NCI-H510A (cell line): ENCODE measurements around the gene RECK.
"Not testable (repeated sequence)": the region's sequence is repeated elsewhere in the genome, so short reads cannot be mapped to it uniquely, and the experiment has no call there.

Source experiments
- DNase-seq: peaks from one replicate; lab custom pipeline; 2025; lab: John Stamatoyannopoulos, UW

Gene RECK

GRCh38 chr9:36074055-36074454 lies 37.3 kb downstream of the RECK start:
- DNase-seq, result no peak

- no peak for DNase-seq
Observed at GRCh38 chr9:36074870-36075532, 38.3 kb downstream of the RECK start.

GRCh38 chr9:36078051-36078450 lies 41.3 kb downstream of the RECK start:
- DNase-seq, result no peak

GRCh38 chr9:36080519-36080918 lies 43.8 kb downstream of the RECK start:
- DNase-seq, result no peak

GRCh38 chr9:36082931-36083330 lies 46.2 kb downstream of the RECK start:
- DNase-seq, result no peak

GRCh38 chr9:36086442-36086841 lies 49.7 kb downstream of the RECK start:
- DNase-seq, result no peak

- not testable (repeated sequence) for DNase-seq
Observed at GRCh38 chr9:36087054-36087453, 50.3 kb downstream of the RECK start.

GRCh38 chr9:36088020-36088419 lies 51.3 kb downstream of the RECK start:
- DNase-seq, result no peak

GRCh38 chr9:36091026-36091953 lies 54.6 kb downstream of the RECK start:
- DNase-seq, result no peak

GRCh38 chr9:36092014-36092413 lies 55.3 kb downstream of the RECK start:
- no peak for DNase-seq

GRCh38 chr9:36092509-36093215 lies 55.9 kb downstream of the RECK start:
- DNase-seq, result no peak

GRCh38 chr9:36093384-36093783 lies 56.7 kb downstream of the RECK start:
- no peak for DNase-seq

- DNase-seq, result no peak
Observed at GRCh38 chr9:36099718-36100117, 63.0 kb downstream of the RECK start.

- DNase-seq, result no peak
Observed at GRCh38 chr9:36100532-36100931, 63.8 kb downstream of the RECK start.

GRCh38 chr9:36101916-36102741 lies 65.4 kb downstream of the RECK start:
- no peak for DNase-seq

- peak; percentile 51 for DNase-seq
Observed at GRCh38 chr9:36102742-36103495, 66.2 kb downstream of the RECK start.

GRCh38 chr9:36109071-36109470 lies 72.4 kb downstream of the RECK start:
- no peak for DNase-seq

GRCh38 chr9:36110434-36110833 lies 73.7 kb downstream of the RECK start:
- no peak for DNase-seq

GRCh38 chr9:36112516-36112915 lies 75.8 kb downstream of the RECK start:
- no peak for DNase-seq

- no peak for DNase-seq
Observed at GRCh38 chr9:36113999-36114398, 77.3 kb downstream of the RECK start.

GRCh38 chr9:36116593-36116992 lies 79.9 kb downstream of the RECK start:
- DNase-seq, result no peak
